Parathyroid adenoma (tissue), 2 donors: ENCODE results near the gene ATL2.
A peak's percentile ranks its signal among the peaks of the same experiment; 100 is the strongest.

ENCODE experiments used
- H2AFZ ChIP-seq: fragments of 300-600 bp; sonication (generic); one replicate; pipeline ENCODE4 v1.7.0; 2017; ENCODE audit warnings: antibody characterized with exemption, mild to moderate bottlenecking
- H3K27ac ChIP-seq: fragments of 300-600 bp; sonication (generic); one replicate; pipeline ENCODE4 v1.7.0; 2017
- H3K27me3 ChIP-seq: fragments of 300-600 bp; sonication (generic); one replicate; pipeline ENCODE4 v1.7.0; 2017; ENCODE audit warnings: low read length; ENCODE audit not compliant: control insufficient read depth, insufficient read depth
- H3K36me3 ChIP-seq: fragments of 300-600 bp; sonication (generic); one replicate; pipeline ENCODE4 v1.7.0; 2017; ENCODE audit warnings: low read length; ENCODE audit not compliant: control insufficient read depth, insufficient read depth
- H3K4me1 ChIP-seq: fragments of 300-600 bp; sonication (generic); one replicate; pipeline ENCODE4 v1.7.0; 2017; ENCODE audit warnings: control low read depth
- H3K4me2 ChIP-seq: fragments of 300-600 bp; sonication (generic); one replicate; pipeline ENCODE4 v1.7.0; 2017; ENCODE audit warnings: low read length
- H3K4me3 ChIP-seq: fragments of 300-600 bp; sonication (generic); one replicate; pipeline ENCODE4 v1.7.0; 2017; ENCODE audit warnings: low read depth, low read length
- H3K79me2 ChIP-seq: fragments of 300-600 bp; sonication (generic); one replicate; pipeline ENCODE4 v1.7.0; 2017; ENCODE audit warnings: control low read depth
- H3K9ac ChIP-seq: fragments of 300-600 bp; sonication (generic); one replicate; pipeline ENCODE4 v1.7.0; 2017; ENCODE audit warnings: mild to moderate bottlenecking
- H3K9me3 ChIP-seq: fragments of 300-600 bp; sonication (generic); one replicate; pipeline ENCODE4 v1.7.0; 2017; ENCODE audit warnings: low read length; ENCODE audit not compliant: control insufficient read depth
- CTCF ChIP-seq: fragments of 300-600 bp; sonication (generic); IDR thresholded peaks from one replicate; pipeline ENCODE4 v1.7.0; 2017; ENCODE audit warnings: antibody characterized with exemption, mild to moderate bottlenecking
- donor health status: primary hyperparathyroidism.

The ATL2 gene

GRCh38 chr2:38381381-38382143 is 4.5 kb upstream of the ATL2 start:
- Histone ChIP-seq H3K9ac (no peak overlapping the region), H3K4me2 (no peak overlapping the region), H2AFZ (no peak overlapping the region), H3K4me1 (peaks cover 2% of the 10 kb centered on the region), H3K27ac (no peak overlapping the region), H3K27me3 (no peaks in the 10 kb centered on the region), H3K36me3 (no peaks in the 10 kb centered on the region), H3K79me2 (no peaks in the 10 kb centered on the region), H3K9me3 (no peaks in the 10 kb centered on the region), H3K4me3 (no peak overlapping the region)
- TF ChIP-seq CTCF = no peak

GRCh38 chr2:38380397-38381130 is 3.5 kb upstream of the ATL2 start:
- H3K27ac ChIP-seq = no peak overlapping the region
- H3K9me3 ChIP-seq = no peaks in the 10 kb centered on the region
- no peak overlapping the region for H3K4me3 ChIP-seq
- no peak for TF ChIP-seq CTCF
- H2AFZ ChIP-seq = no peak overlapping the region
- no peak overlapping the region for H3K9ac ChIP-seq
- no peaks in the 10 kb centered on the region for H3K27me3 ChIP-seq
- no peaks in the 10 kb centered on the region for H3K36me3 ChIP-seq
- H3K4me2 ChIP-seq = peak overlapping the region; percentile 34
- H3K4me1 ChIP-seq = peaks cover 2% of the 10 kb centered on the region
- no peaks in the 10 kb centered on the region for H3K79me2 ChIP-seq

- peak; percentile 24 for TF ChIP-seq CTCF
- peak overlapping the region; percentile 77 for H3K4me3 ChIP-seq
- H3K9ac ChIP-seq = peak overlapping the region; percentile 2
- H3K79me2 ChIP-seq = peaks cover 21% of the 10 kb centered on the region
- peaks cover 9% of the 10 kb centered on the region for H3K4me1 ChIP-seq
- H3K36me3 ChIP-seq = no peaks in the 10 kb centered on the region
- H3K27ac ChIP-seq = peak overlapping the region; percentile 80
- H3K9me3 ChIP-seq = no peaks in the 10 kb centered on the region
- peak overlapping the region; percentile 85 for H2AFZ ChIP-seq
- peak overlapping the region; percentile 60 for H3K4me2 ChIP-seq
- no peaks in the 10 kb centered on the region for H3K27me3 ChIP-seq
Observed at GRCh38 chr2:38376346-38377049, 575 bp downstream of the ATL2 start.

GRCh38 chr2:38375696-38376345 is 1.3 kb downstream of the ATL2 start:
- Histone ChIP-seq H2AFZ (peak overlapping the region; percentile 85), H3K4me2 (peak overlapping the region; percentile 60), H3K79me2 (peaks cover 21% of the 10 kb centered on the region), H3K27ac (peak overlapping the region; percentile 77), H3K9me3 (no peaks in the 10 kb centered on the region), H3K27me3 (no peaks in the 10 kb centered on the region), H3K36me3 (no peaks in the 10 kb centered on the region), H3K4me3 (peak overlapping the region; percentile 77), H3K4me1 (peaks cover 9% of the 10 kb centered on the region), H3K9ac (peak overlapping the region; percentile 2)
- no peak for TF ChIP-seq CTCF
